Type B pancreatic cell (in vitro differentiated cells): Measurements from ENCODE around the gene SH3RF2. TPM values are rescaled to one million over a fixed set of nuclear protein-coding genes. Genes with fewer than 3 reads are reported as not detected.

Experiments
- DNase-seq: peaks from one replicate; pipeline ENCODE4 v3.0.0; 2021; ENCODE audit warnings: mixed read lengths; ENCODE audit not compliant: unreplicated experiment; ENCODE audit errors: extremely low spot score
- H3K27ac Mint-ChIP-seq: 2 replicates; pipeline ENCODE4 v1.8.0; 2021; ENCODE audit warnings: mild to moderate bottlenecking, mixed read lengths
- H3K27me3 Mint-ChIP-seq: 2 replicates; pipeline ENCODE4 v1.8.0; 2021; ENCODE audit warnings: mixed read lengths
- H3K36me3 Mint-ChIP-seq: 2 replicates; pipeline ENCODE4 v1.8.0; 2021; ENCODE audit warnings: mixed read lengths
- H3K4me1 Mint-ChIP-seq: one replicate; pipeline ENCODE4 v1.8.0; 2021; ENCODE audit warnings: mixed read lengths; ENCODE audit not compliant: unreplicated experiment
- H3K4me3 Mint-ChIP-seq: 2 replicates; pipeline ENCODE4 v1.8.0; 2021; ENCODE audit warnings: mild to moderate bottlenecking, mixed read lengths
- H3K9me3 Mint-ChIP-seq: 2 replicates; pipeline ENCODE4 v1.8.0; 2021; ENCODE audit warnings: mixed read lengths
- total RNA-seq: library from RNA; stranded (reverse); gene quantifications from 2 replicates; pipeline ENCODE4 v1.2.1, GENCODE V29; 2021; ENCODE audit warnings: low replicate concordance
- TF ChIP-seq, protein P1 (sequence below): fragments of 200-600 bp; sonication (generic); conservative IDR thresholded peaks from 2 replicates; pipeline ENCODE4 v1.5.0; 2021; ENCODE audit warnings: antibody characterized with exemption, mild to moderate bottlenecking

SH3RF2 gene
- total RNA-seq, 1 donor from 2014 or later: 11.2 TPM

DNA sequence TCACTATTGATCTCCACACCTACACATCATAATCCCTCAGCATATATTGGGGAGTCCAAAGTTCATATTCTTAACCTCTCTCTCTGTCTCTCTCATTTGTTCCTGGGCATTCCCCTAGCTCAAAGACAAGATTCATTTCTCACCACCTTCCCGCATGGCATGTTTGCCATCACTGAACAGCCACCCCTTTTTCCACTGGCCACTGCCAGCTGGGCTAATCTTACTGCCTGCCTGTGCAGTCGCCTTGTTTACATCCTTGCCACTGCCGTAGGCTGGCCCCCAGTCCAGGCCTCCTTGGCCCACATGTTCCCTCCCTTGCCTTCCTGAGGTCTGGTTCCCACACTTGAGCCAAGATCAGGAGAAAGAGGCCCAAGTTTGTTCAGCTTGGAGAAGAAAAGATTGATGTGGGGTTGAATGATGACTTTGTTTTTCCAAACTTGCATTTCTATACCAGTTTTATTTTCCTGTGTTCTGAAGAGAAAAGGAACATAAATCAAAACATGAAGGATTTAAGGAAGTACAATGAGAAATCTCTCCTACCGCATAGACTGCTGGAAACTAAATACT is 88.8 kb downstream of the SH3RF2 start:
- H3K4me1 Mint-ChIP-seq: peaks cover 37% of the 10 kb centered on the region
- H3K36me3 Mint-ChIP-seq: peaks cover 8% of the 10 kb centered on the region
- no peaks in the 10 kb centered on the region for H3K9me3 Mint-ChIP-seq
- TF ChIP-seq, protein P1, sequence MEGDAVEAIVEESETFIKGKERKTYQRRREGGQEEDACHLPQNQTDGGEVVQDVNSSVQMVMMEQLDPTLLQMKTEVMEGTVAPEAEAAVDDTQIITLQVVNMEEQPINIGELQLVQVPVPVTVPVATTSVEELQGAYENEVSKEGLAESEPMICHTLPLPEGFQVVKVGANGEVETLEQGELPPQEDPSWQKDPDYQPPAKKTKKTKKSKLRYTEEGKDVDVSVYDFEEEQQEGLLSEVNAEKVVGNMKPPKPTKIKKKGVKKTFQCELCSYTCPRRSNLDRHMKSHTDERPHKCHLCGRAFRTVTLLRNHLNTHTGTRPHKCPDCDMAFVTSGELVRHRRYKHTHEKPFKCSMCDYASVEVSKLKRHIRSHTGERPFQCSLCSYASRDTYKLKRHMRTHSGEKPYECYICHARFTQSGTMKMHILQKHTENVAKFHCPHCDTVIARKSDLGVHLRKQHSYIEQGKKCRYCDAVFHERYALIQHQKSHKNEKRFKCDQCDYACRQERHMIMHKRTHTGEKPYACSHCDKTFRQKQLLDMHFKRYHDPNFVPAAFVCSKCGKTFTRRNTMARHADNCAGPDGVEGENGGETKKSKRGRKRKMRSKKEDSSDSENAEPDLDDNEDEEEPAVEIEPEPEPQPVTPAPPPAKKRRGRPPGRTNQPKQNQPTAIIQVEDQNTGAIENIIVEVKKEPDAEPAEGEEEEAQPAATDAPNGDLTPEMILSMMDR: no peak
- DNase-seq: no peak
- H3K27me3 Mint-ChIP-seq: no peaks in the 10 kb centered on the region
- H3K4me3 Mint-ChIP-seq: no peak overlapping the region
- peak overlapping the region; percentile 9 for H3K27ac Mint-ChIP-seq

DNA sequence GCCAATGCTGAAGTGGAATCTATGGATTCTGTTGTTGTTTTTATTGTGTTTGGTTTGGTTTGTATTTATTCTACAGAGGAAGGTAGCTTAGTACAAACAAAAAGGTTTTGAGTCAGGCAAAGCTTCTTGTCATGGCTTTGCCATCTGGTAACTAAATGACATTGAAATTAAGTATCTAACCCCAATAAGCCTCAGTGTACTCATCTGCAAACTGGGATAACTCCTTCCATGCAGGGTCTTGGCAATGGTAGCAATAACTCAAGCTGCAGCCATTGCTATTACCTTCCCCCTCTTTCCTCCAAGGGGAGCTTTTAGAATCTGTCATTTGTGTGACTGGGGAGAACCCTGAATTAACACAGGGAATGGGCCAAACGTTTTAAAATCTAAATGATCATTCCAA is 89.3 kb downstream of the SH3RF2 start:
- peaks cover 8% of the 10 kb centered on the region for H3K36me3 Mint-ChIP-seq
- H3K27me3 Mint-ChIP-seq: no peaks in the 10 kb centered on the region
- no peak overlapping the region for H3K4me3 Mint-ChIP-seq
- no peaks in the 10 kb centered on the region for H3K9me3 Mint-ChIP-seq
- peak overlapping the region; percentile 9 for H3K27ac Mint-ChIP-seq
- no peak for DNase-seq
- TF ChIP-seq, protein P1: no peak
- peaks cover 38% of the 10 kb centered on the region for H3K4me1 Mint-ChIP-seq

DNA sequence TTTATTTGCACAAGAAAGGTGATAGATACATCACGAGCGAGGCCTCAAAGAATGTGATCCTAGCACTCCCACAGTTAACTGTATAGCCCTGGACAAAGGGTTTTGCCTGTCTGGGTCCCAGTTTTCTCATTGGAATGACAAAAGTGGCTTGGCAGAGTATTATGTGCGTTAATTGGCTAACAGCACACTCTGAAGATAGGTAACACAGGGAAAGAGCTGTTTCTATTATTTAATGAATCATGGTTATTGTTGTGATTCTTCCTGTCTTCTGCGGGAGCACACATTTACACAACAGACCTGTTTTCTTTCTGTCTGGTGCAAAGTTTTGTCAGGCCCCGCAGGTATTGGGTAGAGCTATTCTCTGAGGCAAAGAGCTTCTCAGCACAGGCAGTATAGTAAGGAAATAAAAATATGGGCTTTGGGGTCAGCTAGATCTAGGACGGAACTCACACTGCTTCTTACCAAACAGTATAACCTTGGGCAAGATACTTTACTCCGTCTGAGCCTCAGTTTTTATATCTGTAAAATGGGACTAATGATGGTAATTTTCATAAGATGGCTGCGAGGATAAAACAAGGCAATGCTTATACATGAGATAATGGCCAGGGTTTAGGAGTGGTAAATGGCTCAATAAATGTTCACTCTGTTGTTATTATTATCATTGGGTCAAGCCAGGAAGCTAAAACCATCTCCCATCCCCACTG is 90.1 kb downstream of the SH3RF2 start:
- TF ChIP-seq, protein P1: no peak
- Mint-ChIP-seq H3K4me1 (peaks cover 38% of the 10 kb centered on the region), H3K27ac (peak overlapping the region; percentile 96), H3K27me3 (no peaks in the 10 kb centered on the region), H3K9me3 (no peaks in the 10 kb centered on the region), H3K36me3 (peaks cover 8% of the 10 kb centered on the region), H3K4me3 (no peak overlapping the region)
- DNase-seq: no peak

DNA sequence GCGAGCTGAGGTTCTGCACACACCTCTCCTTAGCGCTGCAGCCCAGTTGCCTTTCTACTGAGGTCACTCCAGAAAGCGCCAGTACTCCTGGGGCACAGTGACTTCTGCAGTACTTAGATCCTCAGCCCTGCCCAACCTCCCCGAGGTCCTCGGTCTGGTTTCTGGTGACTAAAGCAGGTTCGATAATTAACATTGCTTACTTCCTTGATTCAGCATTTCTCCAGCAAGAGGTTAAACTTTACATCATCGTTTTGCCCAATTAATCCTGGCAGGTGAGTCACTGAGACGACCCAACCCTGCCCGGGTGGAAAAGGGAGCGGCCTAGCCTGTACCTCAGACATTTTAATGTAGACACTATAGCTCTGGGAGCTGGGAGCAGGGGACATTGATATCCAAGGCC is 91.4 kb downstream of the SH3RF2 start:
- H3K4me3 Mint-ChIP-seq: peak overlapping the region; percentile 72
- no peaks in the 10 kb centered on the region for H3K9me3 Mint-ChIP-seq
- DNase-seq: no peak
- H3K27me3 Mint-ChIP-seq: no peaks in the 10 kb centered on the region
- H3K36me3 Mint-ChIP-seq: peaks cover 8% of the 10 kb centered on the region
- TF ChIP-seq, protein P1: no peak
- peaks cover 38% of the 10 kb centered on the region for H3K4me1 Mint-ChIP-seq
- peak overlapping the region; percentile 96 for H3K27ac Mint-ChIP-seq

DNA sequence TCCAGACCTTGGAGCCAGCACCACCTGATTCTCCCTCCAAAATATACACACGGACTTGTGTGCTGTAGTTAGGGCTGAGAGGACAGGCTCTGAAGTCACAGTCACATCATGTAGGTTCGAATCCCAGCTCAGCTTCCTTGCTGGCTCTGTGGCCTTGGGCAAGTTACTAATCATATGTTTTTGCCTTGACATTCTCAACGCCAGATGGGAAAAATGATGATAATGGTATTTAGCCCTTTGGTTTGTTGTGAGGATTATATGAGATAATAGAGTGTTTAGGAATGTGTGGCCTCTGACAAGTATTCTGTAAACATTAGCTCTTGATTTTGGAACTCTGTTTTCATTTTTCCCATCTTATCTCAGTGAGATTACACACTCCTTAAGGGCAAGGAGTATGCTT is 96.5 kb downstream of the SH3RF2 start:
- Mint-ChIP-seq H3K9me3 (no peaks in the 10 kb centered on the region), H3K4me3 (no peak overlapping the region), H3K27me3 (no peaks in the 10 kb centered on the region), H3K27ac (peak overlapping the region; percentile 16), H3K4me1 (peaks cover 21% of the 10 kb centered on the region), H3K36me3 (peaks cover 2% of the 10 kb centered on the region)
- no peak for DNase-seq
- TF ChIP-seq, protein P1: no peak
